GM12878 (cell line): ENCODE results near the gene PCDHB1. TPM values are rescaled to one million over a fixed set of nuclear protein-coding genes. Genes with fewer than 3 reads are reported as not detected.
"Not testable (repeated sequence)": the region's sequence is repeated elsewhere in the genome, so short reads cannot be mapped to it uniquely, and the experiment has no call there.

ENCODE experiments used
- ATAC-seq: fragments of 200-7000 bp; cut with Tn5 transposase; 3 replicates; pipeline ENCODE4 v1.9.1; 2020; ENCODE audit warnings: mild to moderate bottlenecking, moderate library complexity
- BruUV-seq: library from RNA; stranded (reverse); fragments of 400-500 nt; replicated peaks from 2 replicates; lab custom pipeline; 2021; lab: Mats Ljungman, UMichigan
- CTCF ChIA-PET: fragments of 300-600 bp; sonication (Branson Sonifier 250); formaldehyde crosslinking; extraction: SDS; loops from one replicate; lab custom pipeline; 2021; ENCODE audit warnings: inconsistent platforms; lab: Yijun Ruan, JAX
- POLR2A ChIA-PET: fragments of 350-600 bp; formaldehyde crosslinking; extraction: SDS; loops from one replicate; lab custom pipeline; 2021; ENCODE audit warnings: inconsistent platforms; lab: Charles Lee
- RAD21 ChIA-PET: fragments of 300-600 bp; sonication (Branson Sonifier 250); formaldehyde crosslinking; loops from one replicate; lab custom pipeline; 2023; ENCODE audit warnings: antibody characterized with exemption; ENCODE audit not compliant: unreplicated experiment; lab: Charles Lee
- SMC1A ChIA-PET: fragments of 300-600 bp; sonication (Branson Sonifier 250); formaldehyde crosslinking; loops from one replicate; lab custom pipeline; 2023; ENCODE audit not compliant: unreplicated experiment, uncharacterized antibody; lab: Charles Lee
- DNase-seq: peaks from one replicate; pipeline ENCODE4 v3.0.0-alpha.2; 2011; ENCODE audit warnings: low read depth, low spot score
- FAIRE-seq: peaks from 3 replicates; lab custom pipeline; 2011; peaks lifted over from hg19 to GRCh38; lab: Jason Lieb, UNC
- H2AFZ ChIP-seq: 2 replicates; pipeline ENCODE4 v1.6.0; 2011; ENCODE audit warnings: low read depth, low read length, control low read depth; ENCODE audit not compliant: control insufficient read depth
- H3K27ac ChIP-seq: 2 replicates; pipeline ENCODE4 v1.5.1; 2011; ENCODE audit warnings: control low read depth; ENCODE audit not compliant: control insufficient read depth, insufficient read depth
- H3K27me3 ChIP-seq, 2 experiments: replicated peaks in 1 of 2; 2 replicates each; pipeline versions ENCODE4 v1.6.0 to v1.6.1; 2011; ENCODE audit warnings: low read length in 1 of 2; ENCODE audit not compliant: control insufficient read depth in 2 of 2, insufficient read depth in 2 of 2
- H3K36me3 ChIP-seq, 2 experiments: 2 replicates each; pipeline ENCODE4 v1.5.1; 2011; ENCODE audit warnings: low read length in 1 of 2; ENCODE audit not compliant: control insufficient read depth in 2 of 2, insufficient read depth in 2 of 2
- H3K4me1 ChIP-seq: 2 replicates; pipeline ENCODE4 v1.6.1; 2011; ENCODE audit warnings: mild to moderate bottlenecking, low read length, moderate library complexity, mixed read lengths; ENCODE audit not compliant: control insufficient read depth, insufficient read depth
- H3K4me2 ChIP-seq: 2 replicates; pipeline ENCODE4 v1.6.0; 2011; ENCODE audit warnings: control low read depth; ENCODE audit not compliant: control insufficient read depth, insufficient read depth
- H3K4me3 ChIP-seq: fragments of 200-600 bp; sonication (generic); 2 replicates; pipeline ENCODE4 v1.5.1; 2016
- H3K79me2 ChIP-seq: 2 replicates; pipeline ENCODE4 v1.6.0; 2011; ENCODE audit warnings: low read length; ENCODE audit not compliant: control insufficient read depth, insufficient read depth
- H3K9ac ChIP-seq: 2 replicates; pipeline ENCODE4 v1.8.0; 2011; ENCODE audit warnings: low read length, control low read depth, mixed read lengths; ENCODE audit not compliant: control insufficient read depth, insufficient read depth
- H3K9me3 ChIP-seq: replicated peaks from 3 replicates; pipeline ENCODE4 v1.5.1; 2011; ENCODE audit warnings: mild to moderate bottlenecking, low read length; ENCODE audit not compliant: control insufficient read depth, insufficient read depth
- H4K20me1 ChIP-seq: 2 replicates; pipeline ENCODE4 v1.6.0; 2011; ENCODE audit not compliant: control insufficient read depth, insufficient read depth
- CBX3 ChIP-seq: fragments of 200-600 bp; sonication (generic); IDR thresholded peaks from 2 replicates; pipeline ENCODE4 v1.6.1; 2016; ENCODE audit warnings: low read depth, borderline replicate concordance
- IKZF1 ChIP-seq: fragments of 450-650 bp; conservative IDR thresholded peaks from 2 replicates; pipeline ENCODE4 v1.6.1; 2017; ENCODE audit warnings: antibody characterized with exemption, mild to moderate bottlenecking
- KAT2A ChIP-seq: conservative IDR thresholded peaks from 2 replicates; pipeline ENCODE4 v1.6.1; 2011; ENCODE audit warnings: low read depth, low read length; ENCODE audit not compliant: control insufficient read depth
- NFIC ChIP-seq: IDR thresholded peaks from 2 replicates; pipeline ENCODE4 v1.6.1; 2012; ENCODE audit warnings: low read depth, mild to moderate bottlenecking, inconsistent platforms, low read length, moderate library complexity
- RUNX3 ChIP-seq: IDR thresholded peaks from 2 replicates; pipeline ENCODE4 v1.6.1; 2012; ENCODE audit warnings: low read length, inconsistent platforms
- WGBS: methylation state at CpG from one replicate; pipeline ENCODE4 v1.1.6; 2016; ENCODE audit warnings: low lambda C conversion rate; ENCODE audit not compliant: insufficient replicate concordance, insufficient coverage; ENCODE audit errors: missing lambda C conversion rate; 5-methylcytosine and 5-hydroxymethylcytosine counted together
- in situ Hi-C: fragments of 300-500 bp; cut with MboI; formaldehyde crosslinking; loops from 9 replicates; pipeline ENCODE4 v1.14.3; 2018; ENCODE audit warnings: mixed read lengths
- intact Hi-C: fragments of 100-400 bp; cut with micrococcal nuclease; formaldehyde crosslinking; loops from one replicate; pipeline ENCODE4 v1.14.2; 2022; ENCODE audit not compliant: unreplicated experiment
- polyA plus RNA-seq, 11 experiments: library from polyadenylated mRNA; depleted of rRNA in 4 of 11; unstranded in 6 of 11; stranded (reverse) in 5 of 11; fragments of >200 nt; fragmentation: Nextera tagmentation in 4 of 11; fragmentation: Illumina TruSeq in 1 of 11; extraction: Ambion mirVana in 4 of 11; extraction: Trizol in 1 of 11; gene quantifications; 1 replicate in 1 of 11; 2 replicates in 10 of 11; pipeline versions ENCODE4 v1.2.1 to v1.2.3, GENCODE V29; 2011 to 2016; ENCODE audit warnings: inconsistent platforms in 2 of 11, missing spikeins in 2 of 11, low read depth in 1 of 11
- total RNA-seq, 4 experiments: library from RNA; depleted of rRNA in 3 of 4; stranded (reverse); fragments of >200 nt in 3 of 4; fragmentation: Illumina TruSeq in 1 of 4; extraction: Trizol in 1 of 4; gene quantifications; 2 replicates each; pipeline versions ENCODE4 v1.2.1 to v1.2.3, GENCODE V29; 2013 to 2021

PCDHB1 gene
- total and polyA plus RNA-seq, 10 of the 15 experiments (the other 5 are each of a cell fraction or from before 2014, with no cell fraction given) = not detected

GRCh38 chr5:141096586-141096985 lies 45.4 kb downstream of the PCDHB1 start:
- H3K9ac ChIP-seq, in situ Hi-C loops, ATAC-seq: not testable (repeated sequence)

GRCh38 chr5:141100243-141100805 lies 49.1 kb downstream of the PCDHB1 start, which contains the start of gene PCDHB3:
PCDHB3 (plus strand) TSS chr5:141100473; CDS start chr5:141100650, 177 bp downstream.
- ChIA-PET SMC1A (no interaction called here), CTCF (interaction anchor here (1.1 kb wide), 1 partner anchor 14 kb away, joined by 3 read pairs; no protein-coding TSS in a partner anchor), POLR2A (no interaction called here), RAD21 (no interaction called here)
- ATAC-seq (no peak), FAIRE-seq (no peak), DNase-seq (no peak)
- Histone ChIP-seq H3K9me3 (no peaks in the 10 kb centered on the region; the same call in 2 of the 3 replicates), H3K4me2 (no peak within 1 kb of the TSS), H3K4me3 (no peak within 1 kb of the TSS), H3K4me1 (no peaks in the 10 kb centered on the region), H3K27ac (no peak within 1 kb of the TSS), H3K79me2 (no peaks in the 10 kb centered on the region), H3K9ac (no peak within 1 kb of the TSS), H3K36me3 (no peaks in the 10 kb centered on the region), H3K27me3 (no peaks in the 10 kb centered on the region), H2AFZ (no peak within 1 kb of the TSS), H4K20me1 (no peaks in the 10 kb centered on the region)
- intact Hi-C loops = no loop called here
- no TSS peak for BruUV-seq
- WGBS = 40% methylated on average over 19 of the region's 19 CpGs
- in situ Hi-C loops = no loop called here
- TF ChIP-seq NFIC (no peak), IKZF1 (no peak), CBX3 (no peak), RUNX3 (0 out of 2 replicates have a peak, but pooled peaks have one; percentile 12), KAT2A (no peak)

More at GRCh38 chr5:141096586-141096985, 45.4 kb downstream of the PCDHB1 start:
- H3K4me2 ChIP-seq, H3K27ac ChIP-seq, CTCF ChIA-PET, DNase-seq, H3K27me3 ChIP-seq, FAIRE-seq, H3K9me3 ChIP-seq, H4K20me1 ChIP-seq, H3K79me2 ChIP-seq, BruUV-seq, H3K4me3 ChIP-seq, H3K36me3 ChIP-seq, H3K4me1 ChIP-seq, SMC1A ChIA-PET, intact Hi-C loops, RAD21 ChIA-PET, POLR2A ChIA-PET, H2AFZ ChIP-seq: not testable (repeated sequence)
- 74% methylated on average over 32 of the region's 38 CpGs for WGBS
